A549 (cell line): ENCODE measurements around the gene ZNF747. TPM values are rescaled to one million over a fixed set of nuclear protein-coding genes. Genes with fewer than 3 reads are reported as not detected.

Experiments
- ATAC-seq, 2 experiments: fragments of 200-7000 bp in 1 of 2; fragments of >200 bp in 1 of 2; cut with Nextera tagmentation in 1 of 2; cut with Tn5 transposase in 1 of 2; 3 replicates each; pipeline versions ENCODE4 v1.8.0 to v1.9.1; 2018 to 2020; ENCODE audit warnings: mild to moderate bottlenecking in 1 of 2, moderate library complexity in 1 of 2
- CTCF ChIA-PET: fragments of 300-600 bp; sonication (Branson Sonifier 250); formaldehyde crosslinking; extraction: SDS; loops from one replicate; lab custom pipeline; 2021; ENCODE audit warnings: antibody characterized with exemption, inconsistent platforms; lab: Yijun Ruan, JAX
- POLR2A ChIA-PET: fragments of 350-600 bp; formaldehyde crosslinking; extraction: SDS; loops from one replicate; lab custom pipeline; 2021; ENCODE audit warnings: antibody characterized with exemption, inconsistent platforms; lab: Yijun Ruan, JAX
- DNase-seq, 2 experiments: peaks; one replicate each; pipeline versions ENCODE4 v3.0.0 to v3.0.0-alpha.2; 2011 to 2016; ENCODE audit warnings: low read depth in 1 of 2, low spot score in 1 of 2
- FAIRE-seq: peaks from 2 replicates; lab custom pipeline; 2011; peaks lifted over from hg19 to GRCh38; lab: Jason Lieb, UNC
- H3K27ac ChIP-seq, 2 experiments: fragments of >200 bp; sonication (Bioruptor Twin); formaldehyde crosslinking; 3 replicates each; pipeline ENCODE4 v1.5.1; 2016 to 2017
- H3K4me1 ChIP-seq: fragments of >200 bp; sonication (Bioruptor Twin); formaldehyde crosslinking; 3 replicates; pipeline ENCODE4 v1.6.1; 2016
- H3K4me2 ChIP-seq: fragments of >200 bp; sonication (Bioruptor Twin); formaldehyde crosslinking; 3 replicates; pipeline ENCODE4 v1.6.1; 2016
- H3K4me3 ChIP-seq: fragments of >200 bp; sonication (Bioruptor Twin); formaldehyde crosslinking; 3 replicates; pipeline ENCODE4 v1.5.1; 2016
- H3K9me3 ChIP-seq: fragments of >200 bp; sonication (Bioruptor Twin); formaldehyde crosslinking; 3 replicates; pipeline ENCODE4 v1.6.1; 2016
- BCL3 ChIP-seq: fragments of >200 bp; sonication (Bioruptor Twin); formaldehyde crosslinking; IDR thresholded peaks from 3 replicates; pipeline ENCODE4 v1.6.1; 2016
- BHLHE40 ChIP-seq: IDR thresholded peaks from 2 replicates; pipeline ENCODE4 v1.6.1; 2012; ENCODE audit warnings: low read depth, low read length, inconsistent platforms
- CBX2 ChIP-seq: fragments of 200-600 bp; sonication (generic); IDR thresholded peaks from 2 replicates; pipeline ENCODE4 v1.6.1; 2016; ENCODE audit warnings: low read depth, mild to moderate bottlenecking, borderline replicate concordance
- CTCF ChIP-seq: fragments of >200 bp; sonication (Bioruptor Twin); formaldehyde crosslinking; IDR thresholded peaks from 3 replicates; pipeline ENCODE4 v1.5.1; 2016
- FOSB ChIP-seq: fragments of 250-450 bp; sonication (Bioruptor Pico); IDR thresholded peaks from 2 replicates; pipeline ENCODE4 v1.5.0; 2020; ENCODE audit warnings: mild to moderate bottlenecking, moderate library complexity
- HDAC2 ChIP-seq: fragments of 200-600 bp; sonication (generic); IDR thresholded peaks from 2 replicates; pipeline ENCODE4 v1.6.1; 2016
- HES2 ChIP-seq: fragments of >200 bp; sonication (Bioruptor Twin); formaldehyde crosslinking; IDR thresholded peaks from 2 replicates; pipeline ENCODE4 v1.6.1; 2016
- HMGXB4 ChIP-seq: fragments of 250-450 bp; sonication (Bioruptor Pico); IDR thresholded peaks from 2 replicates; pipeline ENCODE4 v1.5.0; 2021; ENCODE audit warnings: mild to moderate bottlenecking, moderate library complexity, borderline replicate concordance
- HOXB5 ChIP-seq: fragments of 250-450 bp; sonication (Bioruptor Pico); IDR thresholded peaks from 2 replicates; pipeline ENCODE4 v1.5.0; 2020; ENCODE audit warnings: mild to moderate bottlenecking, moderate library complexity
- JUN ChIP-seq, 2 experiments: fragments of >200 bp; sonication (Bioruptor Twin); formaldehyde crosslinking; IDR thresholded peaks; 2 replicates in 1 of 2; 3 replicates in 1 of 2; pipeline ENCODE4 v1.6.1; 2016 to 2017
- KDM1A ChIP-seq: fragments of 200-600 bp; sonication (generic); IDR thresholded peaks from 2 replicates; pipeline ENCODE4 v1.6.1; 2016; ENCODE audit warnings: low read depth, mild to moderate bottlenecking
- KDM5A ChIP-seq: fragments of 200-600 bp; sonication (generic); IDR thresholded peaks from 2 replicates; pipeline ENCODE4 v1.6.1; 2016; ENCODE audit warnings: antibody characterized with exemption, mild to moderate bottlenecking
- PHF8 ChIP-seq: fragments of 200-600 bp; sonication (generic); IDR thresholded peaks from 2 replicates; pipeline ENCODE4 v1.6.1; 2016; ENCODE audit warnings: low read depth, mild to moderate bottlenecking, antibody characterized with exemption, moderate library complexity, borderline replicate concordance
- POLR2A ChIP-seq: IDR thresholded peaks from 2 replicates; pipeline ENCODE4 v1.6.1; 2012; ENCODE audit warnings: mild to moderate bottlenecking, low read length
- RAD21 ChIP-seq, 2 experiments: fragments of >200 bp in 1 of 2; sonication (Bioruptor Twin) in 1 of 2; formaldehyde crosslinking in 1 of 2; IDR thresholded peaks in 1 of 2; conservative IDR thresholded peaks in 1 of 2; 2 replicates in 1 of 2; 3 replicates in 1 of 2; pipeline ENCODE4 v1.6.1; 2012 to 2018; ENCODE audit warnings: inconsistent platforms in 1 of 2
- RARB ChIP-seq: fragments of 250-450 bp; sonication (Bioruptor Pico); IDR thresholded peaks from 2 replicates; pipeline ENCODE4 v1.8.0; 2021; ENCODE audit warnings: mild to moderate bottlenecking, moderate library complexity
- ZFP36 ChIP-seq: fragments of 450-650 bp; IDR thresholded peaks from 2 replicates; pipeline ENCODE4 v1.6.1; 2014; ENCODE audit warnings: borderline replicate concordance; ENCODE audit not compliant: partially characterized antibody
- WGBS: methylation state at CpG from one replicate; pipeline ENCODE4 v1.1.6; 2017; ENCODE audit errors: missing lambda C conversion rate; 5-methylcytosine and 5-hydroxymethylcytosine counted together
- polyA plus RNA-seq, 4 experiments: library from polyadenylated mRNA; depleted of rRNA in 3 of 4; stranded (reverse); fragments of >200 nt; fragmentation: RNase III in 1 of 4; extraction: RNeasy Plus Mini Kit Qiagen cat#74134 plus additional on column Dnase treatment in 1 of 4; gene quantifications; 2 replicates in 3 of 4; 3 replicates in 1 of 4; pipeline ENCODE4 v1.2.3, GENCODE V29; 2011 to 2017
- TF ChIP-seq, protein P1 (sequence below): fragments of 250-450 bp; sonication (Bioruptor Pico); IDR thresholded peaks from 2 replicates; pipeline ENCODE4 v1.5.0; 2020; ENCODE audit warnings: low read depth, mild to moderate bottlenecking, moderate library complexity
- TF ChIP-seq, protein P2 (sequence below): IDR thresholded peaks from 2 replicates; pipeline ENCODE4 v1.6.1; 2012
- TF ChIP-seq, protein P3 (sequence below): fragments of 200-600 bp; sonication (generic); IDR thresholded peaks from 2 replicates; pipeline ENCODE4 v1.6.1; 2016; ENCODE audit warnings: antibody characterized with exemption, mild to moderate bottlenecking, moderate library complexity
- TF ChIP-seq, protein P4 (sequence below): IDR thresholded peaks from 2 replicates; pipeline ENCODE4 v1.6.1; 2012

Gene ZNF747
- polyA plus RNA-seq, 2 of the 4 experiments (the other 2 are of a cell fraction) = 4.8 to 5.0 TPM

DNA sequence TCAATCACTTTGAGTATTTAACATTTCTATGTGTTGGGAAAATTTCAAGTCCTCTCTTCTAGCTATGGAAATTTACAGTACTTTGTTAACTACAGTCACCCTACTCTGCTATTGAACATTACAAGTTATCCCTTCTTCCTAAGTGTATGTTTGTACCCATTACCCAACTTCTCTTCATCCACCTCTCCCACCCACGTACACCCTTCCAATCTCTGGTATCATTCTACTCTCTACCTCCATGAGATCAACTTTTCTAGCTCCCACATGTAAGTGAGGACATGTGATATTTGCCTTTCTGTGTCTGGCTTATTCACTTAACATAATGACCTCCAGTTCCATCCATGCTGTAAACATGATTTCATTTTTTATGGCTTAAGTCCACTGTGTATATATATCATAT, 40.0 kb upstream of the ZNF747 start:
- Histone ChIP-seq H3K4me2 (no peak overlapping the region), H3K4me1 (peaks cover 18% of the 10 kb centered on the region), H3K4me3 (no peak overlapping the region), H3K27ac (no peak overlapping the region), H3K9me3 (no peaks in the 10 kb centered on the region)
- no peak for DNase-seq
- no peak for ATAC-seq
- 90% methylated on average over 1 of the region's 1 CpG for WGBS
- CTCF ChIA-PET = interaction anchor here (1.1 to 1.2 kb wide), 2 partner anchors 54 to 145 kb away, joined by 3 to 6 read pairs; partner anchors contain the start of gene DCTPP1
- POLR2A ChIA-PET = interaction anchor here (1.4 kb wide), 1 partner anchor 16 kb away, joined by 3 read pairs; the partner anchor contains the start of gene ZNF764
- TF ChIP-seq HDAC2 (no peak), BCL3 (no peak), KDM1A (no peak), KDM5A (no peak), BHLHE40 (no peak), ZFP36 (no peak), HES2 (no peak), RAD21 (conservative IDR thresholded peaks at IDR 0.05 in 1 of 2, IDR thresholded peaks at IDR 0.05 in 1 of 2) (no peak), CTCF (no peak), FOSB (CRISPR knock-in tag) (no peak)
- TF ChIP-seq, protein P1, sequence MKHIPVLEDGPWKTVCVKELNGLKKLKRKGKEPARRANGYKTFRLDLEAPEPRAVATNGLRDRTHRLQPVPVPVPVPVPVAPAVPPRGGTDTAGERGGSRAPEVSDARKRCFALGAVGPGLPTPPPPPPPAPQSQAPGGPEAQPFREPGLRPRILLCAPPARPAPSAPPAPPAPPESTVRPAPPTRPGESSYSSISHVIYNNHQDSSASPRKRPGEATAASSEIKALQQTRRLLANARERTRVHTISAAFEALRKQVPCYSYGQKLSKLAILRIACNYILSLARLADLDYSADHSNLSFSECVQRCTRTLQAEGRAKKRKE = no peak
- TF ChIP-seq, protein P2, sequence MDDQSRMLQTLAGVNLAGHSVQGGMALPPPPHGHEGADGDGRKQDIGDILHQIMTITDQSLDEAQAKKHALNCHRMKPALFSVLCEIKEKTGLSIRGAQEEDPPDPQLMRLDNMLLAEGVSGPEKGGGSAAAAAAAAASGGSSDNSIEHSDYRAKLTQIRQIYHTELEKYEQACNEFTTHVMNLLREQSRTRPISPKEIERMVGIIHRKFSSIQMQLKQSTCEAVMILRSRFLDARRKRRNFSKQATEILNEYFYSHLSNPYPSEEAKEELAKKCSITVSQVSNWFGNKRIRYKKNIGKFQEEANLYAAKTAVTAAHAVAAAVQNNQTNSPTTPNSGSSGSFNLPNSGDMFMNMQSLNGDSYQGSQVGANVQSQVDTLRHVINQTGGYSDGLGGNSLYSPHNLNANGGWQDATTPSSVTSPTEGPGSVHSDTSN = no peak
- TF ChIP-seq, protein P3, sequence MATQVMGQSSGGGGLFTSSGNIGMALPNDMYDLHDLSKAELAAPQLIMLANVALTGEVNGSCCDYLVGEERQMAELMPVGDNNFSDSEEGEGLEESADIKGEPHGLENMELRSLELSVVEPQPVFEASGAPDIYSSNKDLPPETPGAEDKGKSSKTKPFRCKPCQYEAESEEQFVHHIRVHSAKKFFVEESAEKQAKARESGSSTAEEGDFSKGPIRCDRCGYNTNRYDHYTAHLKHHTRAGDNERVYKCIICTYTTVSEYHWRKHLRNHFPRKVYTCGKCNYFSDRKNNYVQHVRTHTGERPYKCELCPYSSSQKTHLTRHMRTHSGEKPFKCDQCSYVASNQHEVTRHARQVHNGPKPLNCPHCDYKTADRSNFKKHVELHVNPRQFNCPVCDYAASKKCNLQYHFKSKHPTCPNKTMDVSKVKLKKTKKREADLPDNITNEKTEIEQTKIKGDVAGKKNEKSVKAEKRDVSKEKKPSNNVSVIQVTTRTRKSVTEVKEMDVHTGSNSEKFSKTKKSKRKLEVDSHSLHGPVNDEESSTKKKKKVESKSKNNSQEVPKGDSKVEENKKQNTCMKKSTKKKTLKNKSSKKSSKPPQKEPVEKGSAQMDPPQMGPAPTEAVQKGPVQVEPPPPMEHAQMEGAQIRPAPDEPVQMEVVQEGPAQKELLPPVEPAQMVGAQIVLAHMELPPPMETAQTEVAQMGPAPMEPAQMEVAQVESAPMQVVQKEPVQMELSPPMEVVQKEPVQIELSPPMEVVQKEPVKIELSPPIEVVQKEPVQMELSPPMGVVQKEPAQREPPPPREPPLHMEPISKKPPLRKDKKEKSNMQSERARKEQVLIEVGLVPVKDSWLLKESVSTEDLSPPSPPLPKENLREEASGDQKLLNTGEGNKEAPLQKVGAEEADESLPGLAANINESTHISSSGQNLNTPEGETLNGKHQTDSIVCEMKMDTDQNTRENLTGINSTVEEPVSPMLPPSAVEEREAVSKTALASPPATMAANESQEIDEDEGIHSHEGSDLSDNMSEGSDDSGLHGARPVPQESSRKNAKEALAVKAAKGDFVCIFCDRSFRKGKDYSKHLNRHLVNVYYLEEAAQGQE = no peak
- FAIRE-seq = no peak

GRCh38 chr16:30571445-30572322, 37.0 kb upstream of the ZNF747 start, which contains the start of gene ZNF688:
ZNF688 (minus strand) TSS chr16:30571714; CDS start chr16:30571629, 85 bp downstream.
- 4% methylated on average over 29 of the region's 67 CpGs for WGBS
- Histone ChIP-seq H3K27ac (peak within 1 kb of the TSS; percentile 87 to 98), H3K9me3 (no peaks in the 10 kb centered on the region), H3K4me3 (peak within 1 kb of the TSS; percentile 53), H3K4me2 (peak within 1 kb of the TSS; percentile 90), H3K4me1 (peaks cover 42% of the 10 kb centered on the region)
- DNase-seq = peak; percentile 95 to 97
- ChIA-PET CTCF (interaction anchor here (0.9 to 2.8 kb wide), 10 partner anchors 10 to 142 kb away, joined by 3 to 14 read pairs (median 6); partner anchors contain the start of genes DCTPP1, PRR14 and ZNF764), POLR2A (interaction anchor here (0.7 to 2.7 kb wide), 10 partner anchors 13 to 162 kb away, joined by 3 to 44 read pairs (median 4); partner anchors contain the start of genes DCTPP1, ZNF689, ZNF747 and ZNF764)
- FAIRE-seq = no peak
- peak; percentile 89 to 92 for ATAC-seq
- 0 out of 2 replicates have a peak, but pooled peaks have one; percentile 49 for TF ChIP-seq HOXB5 (CRISPR knock-in tag)
- TF ChIP-seq, protein P4, sequence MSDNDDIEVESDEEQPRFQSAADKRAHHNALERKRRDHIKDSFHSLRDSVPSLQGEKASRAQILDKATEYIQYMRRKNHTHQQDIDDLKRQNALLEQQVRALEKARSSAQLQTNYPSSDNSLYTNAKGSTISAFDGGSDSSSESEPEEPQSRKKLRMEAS = 0 out of 2 replicates have a peak, but pooled peaks have one; percentile 47
- peak; percentile 73 for TF ChIP-seq PHF8
- TF ChIP-seq KDM5A = peak; percentile 83
- no peak for TF ChIP-seq HES2
- TF ChIP-seq HMGXB4 = no peak
- TF ChIP-seq RARB = no peak
- no peak for TF ChIP-seq ZFP36
- no peak for TF ChIP-seq CBX2
- peak; percentile 46 for TF ChIP-seq POLR2A
- no peak for TF ChIP-seq FOSB (CRISPR knock-in tag)
- TF ChIP-seq JUN (IDR thresholded peaks at IDR 0.05) = peak; percentile 70 to 88; a peak in 4 of 5 replicates
